ENCODE data around the gene CLCN3. TPM values are rescaled to one million over a fixed set of nuclear protein-coding genes. Genes with fewer than 3 reads are reported as not detected.

The CLCN3 gene
- total RNA-seq, 2 experiments from 2014 or later: 17.8 to 42.0 TPM

DNA sequence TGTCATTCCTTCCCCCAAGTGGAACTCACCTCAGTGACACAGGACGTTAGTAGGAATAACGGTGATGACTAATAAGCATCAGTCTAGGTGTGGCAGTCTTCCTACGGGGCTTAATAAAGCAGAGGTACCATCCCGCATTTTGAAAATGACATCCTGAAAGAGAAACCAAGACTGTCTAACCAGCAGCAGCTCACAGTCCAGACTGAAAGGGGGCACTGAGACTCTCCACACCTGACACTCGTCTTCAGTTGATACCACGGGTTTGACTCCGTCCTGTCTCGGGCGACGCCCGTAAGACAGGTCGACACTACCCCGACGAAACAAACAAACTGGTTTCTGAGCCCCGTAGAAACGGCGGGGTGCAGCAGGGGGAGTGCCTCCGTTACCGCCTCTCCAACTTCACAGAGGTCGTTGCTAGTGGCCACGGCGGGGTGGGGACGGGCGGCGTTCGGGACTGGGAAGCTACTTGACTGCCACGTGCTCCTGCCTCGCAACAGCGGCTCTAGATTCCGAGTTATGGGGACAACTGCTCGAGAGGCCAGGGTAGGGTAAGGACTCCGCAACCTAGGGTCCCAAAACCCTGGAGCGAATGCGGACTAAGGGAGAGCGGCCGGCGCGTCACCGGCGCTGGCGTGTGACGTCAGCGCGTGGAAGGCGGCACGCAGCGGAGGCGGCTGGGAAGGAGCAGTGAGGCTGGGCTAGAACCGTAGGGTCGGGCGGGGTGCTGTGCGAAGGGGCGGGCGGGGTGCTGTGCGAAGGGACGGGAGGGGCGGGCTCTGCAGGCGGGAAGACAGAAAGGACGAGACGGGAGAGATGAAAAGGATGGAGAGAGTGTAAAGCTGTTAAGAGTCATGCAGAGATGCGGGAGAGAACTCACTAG lies 8.1 kb upstream of the CLCN3 start, which contains the start of gene NEK1:
NEK1 (minus strand) TSS at position 593 of the 880 bp plus-strand sequence. CDS start 9,953 bp downstream, outside the sequence.
- intact Hi-C loops (cut with micrococcal nuclease; ENCODE audit: unreplicated experiment): loop anchor here (1.0 to 10.0 kb wide), 5 partner anchors 8 to 597 kb away; partner anchors contain the start of genes CBR4, CLCN3 and HPF1
- ChIA-PET CTCF (ENCODE audit: unreplicated experiment) (no interaction called here), POLR2A (interaction anchor here (0.6 to 1.2 kb wide), 8 partner anchors 8 to 600 kb away, joined by 3 to 4 read pairs (median 3); partner anchors contain the start of gene CLCN3)
- H3K4me3 ChIP-seq (ENCODE audit: low read depth, low read length, poor library complexity, severe bottlenecking): peak within 1 kb of the TSS; percentile 87
- peak; percentile 93 for DNase-seq (ENCODE audit: low spot score)
- TF ChIP-seq EZH2phosphoT487 (IDR thresholded peaks at IDR 0.05; ENCODE audit: borderline replicate concordance, low read depth, low read length): no peak
- 0 out of 2 replicates have a peak, but pooled peaks have one; percentile 19 for TF ChIP-seq CTCF (conservative IDR thresholded peaks at IDR 0.05; ENCODE audit: low read length)
- H2AFZ ChIP-seq (ENCODE audit: low read length): peak within 1 kb of the TSS; percentile 99
- peaks cover 5% of the 10 kb centered on the region; the same call in 1 of the 2 replicates for H4K20me1 ChIP-seq (ENCODE audit: insufficient read depth, low read length)
- H3K27ac ChIP-seq (ENCODE audit: low read depth, low read length, poor library complexity, severe bottlenecking): peak within 1 kb of the TSS; percentile 84
- H3K4me1 ChIP-seq (ENCODE audit: insufficient read depth, low read length, poor library complexity, severe bottlenecking): peaks cover 35% of the 10 kb centered on the region
- peaks cover 41% of the 10 kb centered on the region for H3K79me2 ChIP-seq (ENCODE audit: insufficient read depth, low read depth, low read length)
- no peaks in the 10 kb centered on the region for H3K9me2 ChIP-seq (ENCODE audit: insufficient read depth, low read length)
- peaks cover 17% of the 10 kb centered on the region for H3K36me3 ChIP-seq (ENCODE audit: insufficient read depth, low read length)
- peak within 1 kb of the TSS; percentile 93 for H3K4me2 ChIP-seq (ENCODE audit: low read length)
- no peaks in the 10 kb centered on the region for H3K9me3 ChIP-seq (ENCODE audit: low read length)
- BruUV-seq (replicated peaks): no TSS peak

GRCh38 chr4:169612871-169613859 lies 7.2 kb upstream of the CLCN3 start:
- Histone ChIP-seq H3K79me2 (ENCODE audit: insufficient read depth, low read depth, low read length) (peaks cover 36% of the 10 kb centered on the region), H2AFZ (ENCODE audit: low read length) (peak overlapping the region; percentile 99), H3K9me3 (ENCODE audit: low read length) (no peaks in the 10 kb centered on the region; the same call in 1 of the 2 replicates), H4K20me1 (ENCODE audit: insufficient read depth, low read length) (peaks cover 5% of the 10 kb centered on the region; the same call in 1 of the 2 replicates), H3K27ac (ENCODE audit: low read depth, low read length, poor library complexity, severe bottlenecking) (peak overlapping the region; percentile 84), H3K9me2 (ENCODE audit: insufficient read depth, low read length) (no peaks in the 10 kb centered on the region), H3K4me1 (ENCODE audit: insufficient read depth, low read length, poor library complexity, severe bottlenecking) (peaks cover 37% of the 10 kb centered on the region), H3K4me2 (ENCODE audit: low read length) (peak overlapping the region; percentile 93), H3K36me3 (ENCODE audit: insufficient read depth, low read length) (peaks cover 11% of the 10 kb centered on the region), H3K4me3 (ENCODE audit: low read depth, low read length, poor library complexity, severe bottlenecking) (peak overlapping the region; percentile 87)
- TSS peak; percentile 63 for BruUV-seq (replicated peaks)
- peak; percentile 82 for DNase-seq (ENCODE audit: low spot score)
- CTCF ChIA-PET (ENCODE audit: unreplicated experiment): interaction anchor here (1.0 kb wide), 1 partner anchor 12 kb away, joined by 3 read pairs; no protein-coding TSS in a partner anchor
- POLR2A ChIA-PET: interaction anchor here (0.6 to 1.2 kb wide), 11 partner anchors 7 to 601 kb away, joined by 3 to 4 read pairs (median 3); partner anchors contain the start of gene CLCN3
- TF ChIP-seq CTCF (conservative IDR thresholded peaks at IDR 0.05; ENCODE audit: low read length): peak; percentile 94
- no peak for TF ChIP-seq EZH2phosphoT487 (IDR thresholded peaks at IDR 0.05; ENCODE audit: borderline replicate concordance, low read depth, low read length)
- intact Hi-C loops (cut with micrococcal nuclease; ENCODE audit: unreplicated experiment): loop anchor here (1.0 to 10.0 kb wide), 6 partner anchors 7 to 598 kb away; partner anchors contain the start of genes CBR4, CLCN3 and HPF1

All from OCI-LY7 (cell line).